Measurements from ENCODE around the gene MAPRE2.

The MAPRE2 gene

GRCh38 chr18:35157181-35157580 lies 116.0 kb downstream of the MAPRE2 start:
- Histone ChIP-seq H3K36me3 (replicated peaks; ENCODE audit: low read depth, low read length) (peaks cover 21% of the 10 kb centered on the region), H3K4me2 (ENCODE audit: low read length) (no peak overlapping the region), H3K27ac (ENCODE audit: low read length) (peak overlapping the region; percentile 91; the same call in 1 of the 2 replicates), H4K20me1 (ENCODE audit: insufficient read depth, low read length) (no peaks in the 10 kb centered on the region), H3K4me3 (ENCODE audit: low read length) (no peak overlapping the region), H3K9ac (ENCODE audit: low read length) (no peak overlapping the region), H3K79me2 (ENCODE audit: low read length) (no peaks in the 10 kb centered on the region), H3K4me1 (ENCODE audit: low read length) (peaks cover 74% of the 10 kb centered on the region), H3K27me3 (ENCODE audit: low read depth, low read length) (no peaks in the 10 kb centered on the region), H2AFZ (ENCODE audit: low read depth, low read length) (no peak overlapping the region), H3K9me3 (ENCODE audit: insufficient read depth, low read length) (no peaks in the 10 kb centered on the region)
- TF ChIP-seq CTCF (IDR thresholded peaks at IDR 0.05; ENCODE audit: low read depth, low read length) = no peak
- TF ChIP-seq EZH2phosphoT487 (IDR thresholded peaks at IDR 0.05; ENCODE audit: low read depth) = no peak

- Histone ChIP-seq H3K4me1 (ENCODE audit: low read length) (peaks cover 65% of the 10 kb centered on the region), H3K9me3 (ENCODE audit: insufficient read depth, low read length) (no peaks in the 10 kb centered on the region), H3K79me2 (ENCODE audit: low read length) (no peaks in the 10 kb centered on the region), H3K27me3 (ENCODE audit: low read depth, low read length) (no peaks in the 10 kb centered on the region), H3K4me2 (ENCODE audit: low read length) (peak overlapping the region; percentile 56), H3K36me3 (replicated peaks; ENCODE audit: low read depth, low read length) (peaks cover 8% of the 10 kb centered on the region), H2AFZ (ENCODE audit: low read depth, low read length) (peak overlapping the region; percentile 35; the same call in 1 of the 2 replicates), H4K20me1 (ENCODE audit: insufficient read depth, low read length) (no peaks in the 10 kb centered on the region), H3K27ac (ENCODE audit: low read length) (peak overlapping the region; percentile 91), H3K9ac (ENCODE audit: low read length) (peak overlapping the region; percentile 68), H3K4me3 (ENCODE audit: low read length) (peak overlapping the region; percentile 18; the same call in 1 of the 2 replicates)
- TF ChIP-seq EZH2phosphoT487 (IDR thresholded peaks at IDR 0.05; ENCODE audit: low read depth) (no peak), CTCF (IDR thresholded peaks at IDR 0.05; ENCODE audit: low read depth, low read length) (no peak)
Observed at GRCh38 chr18:35158728-35159450, 117.7 kb downstream of the MAPRE2 start.

GRCh38 chr18:35159782-35160181 lies 118.6 kb downstream of the MAPRE2 start:
- H3K4me1 ChIP-seq (ENCODE audit: low read length) = peaks cover 56% of the 10 kb centered on the region
- H3K79me2 ChIP-seq (ENCODE audit: low read length) = no peaks in the 10 kb centered on the region
- H3K27me3 ChIP-seq (ENCODE audit: low read depth, low read length) = no peaks in the 10 kb centered on the region
- peak overlapping the region; percentile 91 for H3K27ac ChIP-seq (ENCODE audit: low read length)
- peak overlapping the region; percentile 35; the same call in 1 of the 2 replicates for H2AFZ ChIP-seq (ENCODE audit: low read depth, low read length)
- H3K4me2 ChIP-seq (ENCODE audit: low read length) = peak overlapping the region; percentile 56
- H3K4me3 ChIP-seq (ENCODE audit: low read length) = peak overlapping the region; percentile 18; the same call in 1 of the 2 replicates
- no peak for TF ChIP-seq EZH2phosphoT487 (IDR thresholded peaks at IDR 0.05; ENCODE audit: low read depth)
- TF ChIP-seq CTCF (IDR thresholded peaks at IDR 0.05; ENCODE audit: low read depth, low read length) = no peak
- no peaks in the 10 kb centered on the region for H3K9me3 ChIP-seq (ENCODE audit: insufficient read depth, low read length)
- peaks cover 5% of the 10 kb centered on the region for H3K36me3 ChIP-seq (replicated peaks; ENCODE audit: low read depth, low read length)
- H4K20me1 ChIP-seq (ENCODE audit: insufficient read depth, low read length) = no peaks in the 10 kb centered on the region
- H3K9ac ChIP-seq (ENCODE audit: low read length) = peak overlapping the region; percentile 68

- Histone ChIP-seq H3K4me3 (ENCODE audit: low read length) (no peak overlapping the region), H3K4me2 (ENCODE audit: low read length) (no peak overlapping the region), H3K79me2 (ENCODE audit: low read length) (no peaks in the 10 kb centered on the region), H3K27ac (ENCODE audit: low read length) (no peak overlapping the region), H3K36me3 (replicated peaks; ENCODE audit: low read depth, low read length) (peaks cover 5% of the 10 kb centered on the region), H3K4me1 (ENCODE audit: low read length) (peaks cover 45% of the 10 kb centered on the region), H3K27me3 (ENCODE audit: low read depth, low read length) (no peaks in the 10 kb centered on the region), H4K20me1 (ENCODE audit: insufficient read depth, low read length) (no peaks in the 10 kb centered on the region), H3K9me3 (ENCODE audit: insufficient read depth, low read length) (no peaks in the 10 kb centered on the region), H2AFZ (ENCODE audit: low read depth, low read length) (no peak overlapping the region), H3K9ac (ENCODE audit: low read length) (0 out of 2 replicates have a peak overlapping the region, but pooled peaks have one; percentile 4)
- TF ChIP-seq CTCF (IDR thresholded peaks at IDR 0.05; ENCODE audit: low read depth, low read length) (no peak), EZH2phosphoT487 (IDR thresholded peaks at IDR 0.05; ENCODE audit: low read depth) (no peak)
Observed at GRCh38 chr18:35161485-35161884, 120.3 kb downstream of the MAPRE2 start.
